SK-MEL-5 (cell line): ENCODE results near the gene LARGE2. TPM values are rescaled to one million over a fixed set of nuclear protein-coding genes. Genes with fewer than 3 reads are reported as not detected.

ENCODE experiments used
- DNase-seq: peaks from one replicate; pipeline ENCODE4 v3.0.0-alpha.2; 2016; ENCODE audit warnings: low read depth, low spot score
- in situ Hi-C: cut with HindIII; loops from 2 replicates; pipeline ENCODE4 v1.10.0; 2016; ENCODE audit warnings: low sequenced_read_pairs, high pct_unique_total_duplicates, low pct_unique_long_range_greater_than_20kb
- polyA plus RNA-seq, 2 experiments: library from polyadenylated mRNA; depleted of rRNA; stranded (reverse); fragments of >200 nt; gene quantifications; 2 replicates each; pipeline ENCODE4 v1.2.3, GENCODE V29; 2015
- total RNA-seq: library from RNA; depleted of rRNA; stranded (reverse); fragments of >200 nt; shearing (Covaris generic); gene quantifications from 2 replicates; pipeline ENCODE4 v1.2.3, GENCODE V29; 2014; rRNA removed

Gene LARGE2
- 0.16 and 0.37 TPM in 2 replicates for total RNA-seq
- polyA plus RNA-seq (2015; cell fraction: cytosol; rRNA removed), result 1.3 and 1.4 TPM in 2 replicates
- polyA plus RNA-seq (2015; cell fraction: nucleus; rRNA removed), result 1.00 and 1.2 TPM in 2 replicates

DNA sequence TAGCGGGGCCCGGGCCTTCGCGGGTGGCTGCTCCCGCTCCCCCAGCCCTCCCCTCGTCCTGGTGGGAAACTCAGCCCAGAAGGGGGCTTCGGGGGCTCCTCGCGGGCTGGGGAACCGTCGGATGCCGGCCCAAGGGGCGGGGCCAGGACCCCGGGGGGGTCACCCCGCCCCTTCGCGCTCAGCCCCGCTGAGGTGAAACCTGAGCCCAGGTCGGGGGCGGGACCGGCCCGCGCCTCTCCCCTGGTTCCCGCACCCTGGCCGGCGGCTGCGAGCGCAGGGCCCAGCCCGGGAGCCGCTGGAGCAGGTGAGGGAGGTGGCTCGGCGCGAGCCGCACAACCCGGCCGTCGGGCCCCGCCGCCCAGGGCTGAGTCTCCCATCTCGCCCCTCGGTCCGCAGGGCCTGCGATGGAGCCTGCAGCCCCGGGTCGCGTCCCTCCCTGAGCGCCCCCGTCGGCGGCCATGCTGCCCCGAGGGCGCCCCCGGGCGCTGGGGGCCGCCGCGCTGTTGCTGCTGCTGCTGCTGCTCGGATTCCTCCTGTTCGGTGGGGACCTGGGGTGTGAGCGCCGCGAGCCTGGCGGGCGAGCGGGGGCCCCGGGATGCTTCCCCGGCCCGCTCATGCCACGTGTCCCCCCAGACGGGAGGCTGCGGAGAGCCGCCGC, at the start of gene LARGE2:
Gene LARGE2, plus strand, starts transcription at position 232 of the 658 bp plus-strand sequence. Its CDS starts 227 bp downstream, at position 459.
- DNase-seq, result no peak
- in situ Hi-C loops, result no loop called here

DNA sequence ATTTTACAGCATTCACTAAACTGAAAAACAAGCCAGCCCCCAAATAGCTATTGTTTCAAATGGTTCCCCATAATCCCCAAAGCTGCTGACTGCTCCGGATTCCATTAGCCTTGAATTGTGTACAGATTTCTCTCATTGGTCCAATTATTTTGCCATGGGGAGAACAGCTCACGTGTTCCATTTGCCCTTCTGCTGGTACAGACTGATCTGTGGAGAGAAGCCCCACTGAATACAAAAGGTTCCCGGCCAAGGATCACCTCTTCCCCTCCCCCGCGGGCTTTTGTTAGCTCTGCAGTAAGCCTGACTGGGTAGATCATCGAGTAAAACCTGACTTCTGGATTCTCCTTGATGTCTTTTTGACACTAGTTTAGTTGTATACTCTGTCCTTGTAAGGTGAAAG, 46.1 kb upstream of the LARGE2 start:
- DNase-seq, result no peak
- in situ Hi-C loops, result no loop called here

GRCh38 chr11:45877221-45877620, 45.2 kb upstream of the LARGE2 start:
- in situ Hi-C loops, result no loop called here
- no peak for DNase-seq

- in situ Hi-C loops, result no loop called here
- DNase-seq, result no peak
These were observed 44.6 kb upstream of the LARGE2 start for GRCh38 chr11:45877845-45878244.

DNA sequence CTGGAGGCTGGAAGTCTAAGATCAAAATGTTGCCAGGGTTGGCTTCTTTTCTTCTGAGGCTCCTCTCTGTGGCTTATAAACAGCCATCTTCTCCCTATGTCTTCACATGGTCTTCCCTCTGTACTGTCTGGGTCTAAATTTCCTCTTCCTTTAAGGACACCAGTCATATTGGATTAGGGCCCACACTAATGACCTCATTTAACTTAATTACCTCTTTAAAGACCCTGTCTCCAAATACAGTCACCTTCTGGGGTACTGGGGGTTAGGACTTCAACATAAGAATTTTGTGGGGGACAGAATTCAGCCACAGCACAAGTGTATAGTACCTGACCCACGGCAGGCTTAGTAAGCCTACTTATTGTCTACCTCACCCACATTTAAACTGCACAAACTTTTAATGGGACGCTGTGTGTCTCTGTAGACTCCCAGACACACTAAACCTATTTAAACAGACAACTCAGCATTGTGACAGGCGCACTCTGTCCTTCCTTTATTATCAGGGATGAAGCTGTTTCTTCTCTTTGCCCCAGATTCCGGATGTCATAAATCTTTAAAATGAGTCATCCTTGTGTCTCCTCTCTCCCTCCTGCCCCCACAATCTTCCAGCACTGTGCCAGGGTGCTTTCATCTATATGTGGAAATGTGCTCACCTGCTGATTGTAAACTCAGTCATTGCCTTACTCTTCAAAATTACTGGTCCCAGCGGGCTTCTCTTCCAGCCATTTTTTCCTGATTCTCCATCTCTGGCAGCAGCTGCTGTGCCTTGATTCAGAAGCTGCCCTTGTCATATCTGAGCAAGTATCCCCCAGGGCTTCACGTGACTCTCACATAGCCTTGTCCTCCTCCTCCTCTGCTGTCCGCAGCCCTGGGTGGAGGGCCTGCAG, 42.4 kb upstream of the LARGE2 start:
- in situ Hi-C loops, result no loop called here
- DNase-seq, result peak; percentile 33

DNA sequence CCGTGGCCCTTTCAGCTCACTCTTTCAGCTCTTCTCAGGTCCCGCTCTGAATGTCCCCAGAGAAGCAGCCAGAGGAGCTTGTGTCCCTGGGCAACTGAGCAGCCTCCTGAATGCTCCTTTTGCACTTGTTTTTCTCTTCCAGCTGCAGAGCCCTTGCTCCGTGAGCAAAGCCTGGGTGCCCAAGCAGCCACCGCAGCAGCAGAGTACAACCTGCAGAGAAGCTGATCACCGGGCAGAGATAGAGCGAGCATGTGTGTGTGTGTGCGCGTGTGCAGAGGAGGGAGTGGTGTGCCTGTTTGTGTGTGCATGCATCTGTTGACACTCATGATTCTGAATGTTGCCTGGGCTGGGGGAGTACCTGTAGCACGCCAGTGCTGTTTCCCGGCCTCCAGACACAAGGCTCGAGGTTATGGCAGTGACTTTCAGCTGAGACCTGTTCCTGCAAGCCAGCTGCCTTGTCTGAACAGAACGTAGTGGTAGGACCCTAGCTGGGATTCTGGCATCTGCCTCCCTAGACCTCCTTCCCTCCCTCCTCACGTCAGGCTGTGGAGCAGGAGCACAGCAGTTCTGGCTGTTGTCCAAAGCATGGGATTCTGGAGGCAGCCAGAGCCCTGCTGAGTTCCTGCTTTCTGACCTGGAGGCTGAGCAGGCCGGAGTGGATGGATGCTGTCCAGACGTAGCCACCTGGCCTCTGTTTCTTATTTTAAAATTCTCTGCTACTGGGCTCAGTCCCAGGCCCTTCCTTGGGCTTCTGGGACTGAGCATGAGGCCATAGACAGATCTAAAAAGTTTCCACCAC, 41.5 kb upstream of the LARGE2 start:
- no peak for DNase-seq
- in situ Hi-C loops, result no loop called here

GRCh38 chr11:45881708-45882368, 40.6 kb upstream of the LARGE2 start:
- no peak for DNase-seq
- in situ Hi-C loops, result no loop called here

DNA sequence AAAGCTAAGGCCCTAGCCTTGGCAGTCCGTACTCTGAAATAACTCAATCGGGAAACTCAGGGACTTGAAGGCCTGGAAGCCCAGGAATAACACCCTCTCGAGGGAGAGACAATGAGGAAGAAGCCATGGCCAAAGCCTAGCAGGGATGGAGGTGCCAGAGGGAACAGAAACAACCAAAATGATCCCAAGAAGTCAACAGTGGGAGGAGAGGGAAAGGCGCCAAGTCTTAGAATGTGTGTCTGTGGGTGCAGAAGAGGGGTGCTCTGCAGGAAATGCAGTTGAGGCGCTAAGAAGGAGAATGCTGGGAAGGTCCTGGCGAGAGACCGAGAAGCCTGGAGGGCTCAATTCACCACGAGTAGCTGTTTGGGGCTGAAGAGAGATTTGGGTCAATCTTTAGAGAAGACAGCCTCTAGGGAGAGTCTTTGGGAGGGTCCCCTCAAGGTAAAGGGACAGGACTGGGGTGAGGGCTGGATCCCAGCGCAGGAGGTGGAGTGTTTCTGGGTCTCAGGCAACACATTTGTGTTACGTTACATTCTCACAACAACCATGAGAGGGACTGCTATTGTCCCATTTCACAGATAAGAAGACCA, 37.8 kb upstream of the LARGE2 start:
- DNase-seq, result no peak
- in situ Hi-C loops, result no loop called here

- peak; percentile 40 for DNase-seq
- in situ Hi-C loops, result no loop called here
These were observed 37.1 kb upstream of the LARGE2 start, which contains the start of gene MAPK8IP1 for GRCh38 chr11:45885274-45885920. Gene MAPK8IP1, plus strand, starts transcription at chr11:45885651. Its CDS starts 170 bp downstream, at chr11:45885821.

DNA sequence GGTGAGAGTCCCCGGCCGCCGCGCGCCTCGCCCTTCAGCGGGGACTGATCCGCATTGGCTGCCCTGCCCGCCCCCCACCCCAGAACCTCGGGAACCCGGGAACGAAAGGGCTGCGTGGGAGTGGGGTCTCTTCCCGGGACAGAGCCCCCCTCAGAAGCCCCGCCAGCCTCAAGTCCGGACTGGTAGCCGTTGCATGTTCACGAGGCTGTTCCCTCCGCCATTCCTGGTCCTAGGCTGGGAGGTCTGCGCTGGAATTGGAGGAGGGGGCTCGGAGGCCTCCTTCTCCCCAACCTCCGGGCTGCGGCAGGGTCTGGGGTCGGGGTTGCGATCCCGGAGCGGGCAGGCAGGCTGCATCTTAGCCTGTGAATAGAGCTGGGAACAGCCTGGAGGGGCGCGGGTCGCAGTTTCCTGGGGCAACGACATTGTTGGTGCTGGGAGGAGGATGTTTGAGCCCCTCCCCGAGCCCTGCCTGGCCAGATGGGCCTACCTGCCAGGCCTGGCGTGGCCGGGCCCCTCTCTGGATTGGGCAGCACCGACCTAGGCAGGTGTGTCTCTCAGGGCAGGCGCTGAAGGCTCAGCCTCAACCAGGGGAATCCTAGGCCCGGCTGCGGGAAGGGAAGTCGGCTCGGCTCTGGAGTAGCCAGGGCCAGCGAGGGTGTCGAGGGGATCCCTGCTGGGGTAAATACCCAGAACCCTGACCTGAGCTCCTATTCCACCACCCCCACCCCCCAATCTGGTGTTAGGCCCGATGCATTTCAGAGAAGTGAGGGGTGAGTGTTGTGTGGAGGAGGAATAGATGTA, 36.3 kb upstream of the LARGE2 start:
- no peak for DNase-seq
- in situ Hi-C loops, result no loop called here

DNA sequence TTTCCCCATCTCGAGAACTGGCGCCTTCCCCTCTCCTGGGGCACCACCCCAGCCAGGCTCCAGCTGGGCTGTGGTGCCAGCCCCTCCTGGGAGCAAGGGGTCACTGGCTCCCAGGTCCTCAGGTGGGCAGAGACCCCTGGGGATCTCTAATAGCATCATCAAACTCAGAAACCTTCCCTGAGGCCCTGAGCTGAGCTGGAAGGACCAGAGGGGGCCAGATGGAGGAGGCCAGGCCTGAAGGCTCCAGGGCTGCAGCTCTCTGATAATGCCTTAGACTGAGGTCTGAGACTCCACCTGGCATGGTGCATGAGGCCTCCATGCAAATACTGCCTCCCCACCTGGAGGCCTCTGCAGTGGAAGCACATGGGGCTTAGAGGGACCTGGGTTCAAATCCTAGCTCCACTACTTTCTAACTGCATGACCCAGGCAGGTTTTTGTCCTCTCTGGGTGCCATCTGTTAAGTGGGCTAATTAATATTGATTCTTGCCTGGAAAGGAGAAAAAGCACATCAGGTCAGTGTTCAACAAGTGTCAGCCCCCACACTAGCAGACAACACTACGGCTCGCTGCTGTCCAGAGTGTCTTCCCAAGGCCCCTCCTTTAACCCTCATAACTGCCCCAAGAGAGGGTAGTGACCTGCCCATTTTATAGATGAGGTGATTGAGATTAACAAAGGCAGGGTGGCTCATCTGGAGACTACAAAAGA, 35.5 kb upstream of the LARGE2 start:
- DNase-seq, result no peak
- in situ Hi-C loops, result no loop called here

- no peak for DNase-seq
- in situ Hi-C loops, result no loop called here
These were observed 34.9 kb upstream of the LARGE2 start for GRCh38 chr11:45887587-45887986.

GRCh38 chr11:45889555-45889954, 32.9 kb upstream of the LARGE2 start:
- DNase-seq, result no peak
- in situ Hi-C loops, result no loop called here

DNA sequence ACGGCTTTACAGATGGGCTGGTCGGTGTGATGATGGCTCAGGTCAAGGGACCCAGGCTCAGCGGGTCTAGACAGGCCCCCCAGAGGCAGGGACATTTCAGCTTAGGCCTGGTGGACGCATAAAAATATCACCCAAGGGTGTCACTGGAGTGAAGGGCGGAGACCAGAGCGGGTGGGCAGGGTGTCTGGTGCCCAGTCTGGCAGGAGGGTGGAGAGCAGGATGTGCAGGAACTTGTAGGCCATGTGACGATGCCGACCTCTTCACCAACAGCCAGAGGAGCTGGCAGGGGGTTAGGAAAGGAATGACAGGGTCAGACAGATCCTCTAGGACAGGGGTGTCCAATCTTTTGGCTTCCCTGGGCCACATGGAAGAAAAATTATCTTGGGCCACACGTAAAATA, 32.5 kb upstream of the LARGE2 start:
- no peak for DNase-seq
- in situ Hi-C loops, result no loop called here

DNA sequence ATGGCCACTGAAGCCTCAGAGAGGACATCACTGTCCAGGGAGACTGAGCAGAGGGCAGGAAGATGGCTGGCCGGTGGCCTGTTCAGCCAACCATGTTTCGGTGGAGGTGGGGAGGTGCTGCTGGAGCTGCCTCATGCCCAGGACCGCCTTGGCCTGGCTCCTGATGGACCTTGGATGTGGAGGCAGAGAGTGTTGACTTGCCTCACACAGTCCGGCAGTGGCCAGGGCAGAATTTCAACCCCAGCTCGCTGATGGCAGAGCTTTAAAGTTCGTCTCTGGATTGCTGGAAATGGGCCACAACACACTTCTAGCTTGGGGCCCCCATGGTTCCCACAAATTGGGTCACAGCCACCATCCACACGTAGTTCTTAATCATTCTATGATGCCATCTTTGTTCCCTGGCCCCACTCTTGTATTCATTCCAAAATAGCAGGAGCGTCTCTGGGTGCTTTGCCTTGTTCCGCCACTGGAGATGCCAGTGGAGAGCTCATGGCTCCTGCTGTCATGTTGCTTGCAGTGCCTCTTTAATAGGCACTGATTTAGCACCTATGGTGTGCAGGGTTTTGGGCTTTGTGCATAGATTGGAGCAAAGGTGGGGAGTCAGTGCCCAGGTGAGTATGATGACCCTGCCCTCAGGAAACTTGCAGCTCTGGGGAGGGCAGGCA, 31.4 kb upstream of the LARGE2 start:
- in situ Hi-C loops, result no loop called here

More for the DNA sequence above, 31.4 kb upstream of the LARGE2 start:
- no peak for DNase-seq
